ENCODE measurements around the gene TMEM203. TPM values are rescaled to one million over a fixed set of nuclear protein-coding genes. Genes with fewer than 3 reads are reported as not detected.

Gene TMEM203
- total and polyA plus RNA-seq, 2 experiments from 2014 or later = 32.7 to 53.4 TPM

DNA sequence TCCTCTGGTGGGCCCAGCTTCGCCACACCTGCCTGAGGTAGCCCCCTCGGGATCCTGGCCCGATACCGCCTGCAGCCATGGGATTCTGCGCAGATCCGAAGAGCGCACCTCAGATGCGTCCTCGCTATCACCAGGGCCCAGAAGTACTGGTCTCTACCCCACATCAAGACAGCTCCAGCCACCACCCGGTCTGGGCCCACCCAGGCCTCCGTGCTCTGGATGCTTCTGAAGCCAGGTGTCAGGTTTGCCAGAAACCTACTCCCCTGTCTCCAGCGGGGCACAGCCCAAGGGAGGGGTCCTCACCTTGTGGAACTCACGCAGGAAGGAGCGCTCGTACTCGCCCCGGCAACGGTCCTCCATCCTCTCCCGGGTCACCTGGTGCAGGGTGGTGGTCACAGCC lies 19.5 kb downstream of the TMEM203 start:
- H3F3A ChIP-seq (replicated peaks; ENCODE audit: low read depth) = 0 out of 2 replicates have a peak, but pooled peaks cover 4% of the 10 kb centered on the region

More for the DNA sequence above, 19.5 kb downstream of the TMEM203 start:
- Histone ChIP-seq H4K20me1 (replicated peaks; ENCODE audit: insufficient read depth) (0 out of 2 replicates have a peak, but pooled peaks cover 5% of the 10 kb centered on the region), H3K9me2 (ENCODE audit: insufficient read depth) (no peaks in the 10 kb centered on the region), H3K27ac (ENCODE audit: low read depth) (no peak overlapping the region), H3K4me2 (no peak overlapping the region), H3K36me3 (ENCODE audit: insufficient read depth) (no peaks in the 10 kb centered on the region), H2AFZ (no peak overlapping the region), H3K79me2 (replicated peaks; ENCODE audit: insufficient read depth) (peaks cover 25% of the 10 kb centered on the region), H3K4me3 (no peak overlapping the region), H3K27me3 (ENCODE audit: insufficient read depth) (no peaks in the 10 kb centered on the region), H3K4me1 (ENCODE audit: insufficient read depth) (peaks cover 13% of the 10 kb centered on the region)
- TF ChIP-seq NANOG (IDR thresholded peaks at IDR 0.05; ENCODE audit: borderline replicate concordance) (no peak), EZH2 (IDR thresholded peaks at IDR 0.05; ENCODE audit: low read depth, unreplicated experiment) (no peak), POLR2AphosphoS5 (IDR thresholded peaks at IDR 0.05; ENCODE audit: low read depth) (no peak), CREB1 (CRISPR knock-in tag; IDR thresholded peaks at IDR 0.05; ENCODE audit: low read depth) (no peak), STAT1 (IDR thresholded peaks at IDR 0.05; ENCODE audit: unreplicated experiment) (no peak), JUNB (IDR thresholded peaks at IDR 0.05; ENCODE audit: unreplicated experiment) (no peak), ZNF114 (CRISPR knock-in tag; IDR thresholded peaks at IDR 0.05) (no peak), ZNF331 (CRISPR knock-in tag; IDR thresholded peaks at IDR 0.05; ENCODE audit: low read depth) (no peak), EZH2phosphoT487 (IDR thresholded peaks at IDR 0.05; ENCODE audit: unreplicated experiment) (no peak)
- TF ChIP-seq, protein P1, sequence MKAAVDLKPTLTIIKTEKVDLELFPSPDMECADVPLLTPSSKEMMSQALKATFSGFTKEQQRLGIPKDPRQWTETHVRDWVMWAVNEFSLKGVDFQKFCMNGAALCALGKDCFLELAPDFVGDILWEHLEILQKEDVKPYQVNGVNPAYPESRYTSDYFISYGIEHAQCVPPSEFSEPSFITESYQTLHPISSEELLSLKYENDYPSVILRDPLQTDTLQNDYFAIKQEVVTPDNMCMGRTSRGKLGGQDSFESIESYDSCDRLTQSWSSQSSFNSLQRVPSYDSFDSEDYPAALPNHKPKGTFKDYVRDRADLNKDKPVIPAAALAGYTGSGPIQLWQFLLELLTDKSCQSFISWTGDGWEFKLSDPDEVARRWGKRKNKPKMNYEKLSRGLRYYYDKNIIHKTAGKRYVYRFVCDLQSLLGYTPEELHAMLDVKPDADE (IDR thresholded peaks at IDR 0.05) = no peak
- TF ChIP-seq, protein P2, sequence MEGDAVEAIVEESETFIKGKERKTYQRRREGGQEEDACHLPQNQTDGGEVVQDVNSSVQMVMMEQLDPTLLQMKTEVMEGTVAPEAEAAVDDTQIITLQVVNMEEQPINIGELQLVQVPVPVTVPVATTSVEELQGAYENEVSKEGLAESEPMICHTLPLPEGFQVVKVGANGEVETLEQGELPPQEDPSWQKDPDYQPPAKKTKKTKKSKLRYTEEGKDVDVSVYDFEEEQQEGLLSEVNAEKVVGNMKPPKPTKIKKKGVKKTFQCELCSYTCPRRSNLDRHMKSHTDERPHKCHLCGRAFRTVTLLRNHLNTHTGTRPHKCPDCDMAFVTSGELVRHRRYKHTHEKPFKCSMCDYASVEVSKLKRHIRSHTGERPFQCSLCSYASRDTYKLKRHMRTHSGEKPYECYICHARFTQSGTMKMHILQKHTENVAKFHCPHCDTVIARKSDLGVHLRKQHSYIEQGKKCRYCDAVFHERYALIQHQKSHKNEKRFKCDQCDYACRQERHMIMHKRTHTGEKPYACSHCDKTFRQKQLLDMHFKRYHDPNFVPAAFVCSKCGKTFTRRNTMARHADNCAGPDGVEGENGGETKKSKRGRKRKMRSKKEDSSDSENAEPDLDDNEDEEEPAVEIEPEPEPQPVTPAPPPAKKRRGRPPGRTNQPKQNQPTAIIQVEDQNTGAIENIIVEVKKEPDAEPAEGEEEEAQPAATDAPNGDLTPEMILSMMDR (conservative IDR thresholded peaks at IDR 0.05; ENCODE audit: low read depth in 2 of 2) = no peak
- TF ChIP-seq, protein P3, sequence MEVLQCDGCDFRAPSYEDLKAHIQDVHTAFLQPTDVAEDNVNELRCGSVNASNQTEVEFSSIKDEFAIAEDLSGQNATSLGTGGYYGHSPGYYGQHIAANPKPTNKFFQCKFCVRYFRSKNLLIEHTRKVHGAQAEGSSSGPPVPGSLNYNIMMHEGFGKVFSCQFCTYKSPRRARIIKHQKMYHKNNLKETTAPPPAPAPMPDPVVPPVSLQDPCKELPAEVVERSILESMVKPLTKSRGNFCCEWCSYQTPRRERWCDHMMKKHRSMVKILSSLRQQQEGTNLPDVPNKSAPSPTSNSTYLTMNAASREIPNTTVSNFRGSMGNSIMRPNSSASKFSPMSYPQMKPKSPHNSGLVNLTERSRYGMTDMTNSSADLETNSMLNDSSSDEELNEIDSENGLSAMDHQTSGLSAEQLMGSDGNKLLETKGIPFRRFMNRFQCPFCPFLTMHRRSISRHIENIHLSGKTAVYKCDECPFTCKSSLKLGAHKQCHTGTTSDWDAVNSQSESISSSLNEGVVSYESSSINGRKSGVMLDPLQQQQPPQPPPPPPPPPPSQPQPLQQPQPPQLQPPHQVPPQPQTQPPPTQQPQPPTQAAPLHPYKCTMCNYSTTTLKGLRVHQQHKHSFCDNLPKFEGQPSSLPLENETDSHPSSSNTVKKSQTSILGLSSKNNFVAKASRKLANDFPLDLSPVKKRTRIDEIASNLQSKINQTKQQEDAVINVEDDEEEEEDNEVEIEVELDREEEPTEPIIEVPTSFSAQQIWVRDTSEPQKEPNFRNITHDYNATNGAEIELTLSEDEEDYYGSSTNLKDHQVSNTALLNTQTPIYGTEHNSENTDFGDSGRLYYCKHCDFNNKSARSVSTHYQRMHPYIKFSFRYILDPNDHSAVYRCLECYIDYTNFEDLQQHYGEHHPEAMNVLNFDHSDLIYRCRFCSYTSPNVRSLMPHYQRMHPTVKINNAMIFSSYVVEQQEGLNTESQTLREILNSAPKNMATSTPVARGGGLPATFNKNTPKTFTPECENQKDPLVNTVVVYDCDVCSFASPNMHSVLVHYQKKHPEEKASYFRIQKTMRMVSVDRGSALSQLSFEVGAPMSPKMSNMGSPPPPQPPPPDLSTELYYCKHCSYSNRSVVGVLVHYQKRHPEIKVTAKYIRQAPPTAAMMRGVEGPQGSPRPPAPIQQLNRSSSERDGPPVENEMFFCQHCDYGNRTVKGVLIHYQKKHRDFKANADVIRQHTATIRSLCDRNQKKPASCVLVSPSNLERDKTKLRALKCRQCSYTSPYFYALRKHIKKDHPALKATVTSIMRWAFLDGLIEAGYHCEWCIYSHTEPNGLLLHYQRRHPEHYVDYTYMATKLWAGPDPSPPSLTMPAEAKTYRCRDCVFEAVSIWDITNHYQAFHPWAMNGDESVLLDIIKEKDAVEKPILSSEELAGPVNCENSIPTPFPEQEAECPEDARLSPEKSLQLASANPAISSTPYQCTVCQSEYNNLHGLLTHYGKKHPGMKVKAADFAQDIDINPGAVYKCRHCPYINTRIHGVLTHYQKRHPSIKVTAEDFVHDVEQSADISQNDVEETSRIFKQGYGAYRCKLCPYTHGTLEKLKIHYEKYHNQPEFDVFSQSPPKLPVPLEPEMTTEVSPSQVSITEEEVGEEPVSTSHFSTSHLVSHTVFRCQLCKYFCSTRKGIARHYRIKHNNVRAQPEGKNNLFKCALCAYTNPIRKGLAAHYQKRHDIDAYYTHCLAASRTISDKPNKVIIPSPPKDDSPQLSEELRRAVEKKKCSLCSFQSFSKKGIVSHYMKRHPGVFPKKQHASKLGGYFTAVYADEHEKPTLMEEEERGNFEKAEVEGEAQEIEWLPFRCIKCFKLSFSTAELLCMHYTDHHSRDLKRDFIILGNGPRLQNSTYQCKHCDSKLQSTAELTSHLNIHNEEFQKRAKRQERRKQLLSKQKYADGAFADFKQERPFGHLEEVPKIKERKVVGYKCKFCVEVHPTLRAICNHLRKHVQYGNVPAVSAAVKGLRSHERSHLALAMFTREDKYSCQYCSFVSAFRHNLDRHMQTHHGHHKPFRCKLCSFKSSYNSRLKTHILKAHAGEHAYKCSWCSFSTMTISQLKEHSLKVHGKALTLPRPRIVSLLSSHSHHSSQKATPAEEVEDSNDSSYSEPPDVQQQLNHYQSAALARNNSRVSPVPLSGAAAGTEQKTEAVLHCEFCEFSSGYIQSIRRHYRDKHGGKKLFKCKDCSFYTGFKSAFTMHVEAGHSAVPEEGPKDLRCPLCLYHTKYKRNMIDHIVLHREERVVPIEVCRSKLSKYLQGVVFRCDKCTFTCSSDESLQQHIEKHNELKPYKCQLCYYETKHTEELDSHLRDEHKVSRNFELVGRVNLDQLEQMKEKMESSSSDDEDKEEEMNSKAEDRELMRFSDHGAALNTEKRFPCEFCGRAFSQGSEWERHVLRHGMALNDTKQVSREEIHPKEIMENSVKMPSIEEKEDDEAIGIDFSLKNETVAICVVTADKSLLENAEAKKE (CRISPR knock-in tag; IDR thresholded peaks at IDR 0.05) = no peak
- TF ChIP-seq, protein P4, sequence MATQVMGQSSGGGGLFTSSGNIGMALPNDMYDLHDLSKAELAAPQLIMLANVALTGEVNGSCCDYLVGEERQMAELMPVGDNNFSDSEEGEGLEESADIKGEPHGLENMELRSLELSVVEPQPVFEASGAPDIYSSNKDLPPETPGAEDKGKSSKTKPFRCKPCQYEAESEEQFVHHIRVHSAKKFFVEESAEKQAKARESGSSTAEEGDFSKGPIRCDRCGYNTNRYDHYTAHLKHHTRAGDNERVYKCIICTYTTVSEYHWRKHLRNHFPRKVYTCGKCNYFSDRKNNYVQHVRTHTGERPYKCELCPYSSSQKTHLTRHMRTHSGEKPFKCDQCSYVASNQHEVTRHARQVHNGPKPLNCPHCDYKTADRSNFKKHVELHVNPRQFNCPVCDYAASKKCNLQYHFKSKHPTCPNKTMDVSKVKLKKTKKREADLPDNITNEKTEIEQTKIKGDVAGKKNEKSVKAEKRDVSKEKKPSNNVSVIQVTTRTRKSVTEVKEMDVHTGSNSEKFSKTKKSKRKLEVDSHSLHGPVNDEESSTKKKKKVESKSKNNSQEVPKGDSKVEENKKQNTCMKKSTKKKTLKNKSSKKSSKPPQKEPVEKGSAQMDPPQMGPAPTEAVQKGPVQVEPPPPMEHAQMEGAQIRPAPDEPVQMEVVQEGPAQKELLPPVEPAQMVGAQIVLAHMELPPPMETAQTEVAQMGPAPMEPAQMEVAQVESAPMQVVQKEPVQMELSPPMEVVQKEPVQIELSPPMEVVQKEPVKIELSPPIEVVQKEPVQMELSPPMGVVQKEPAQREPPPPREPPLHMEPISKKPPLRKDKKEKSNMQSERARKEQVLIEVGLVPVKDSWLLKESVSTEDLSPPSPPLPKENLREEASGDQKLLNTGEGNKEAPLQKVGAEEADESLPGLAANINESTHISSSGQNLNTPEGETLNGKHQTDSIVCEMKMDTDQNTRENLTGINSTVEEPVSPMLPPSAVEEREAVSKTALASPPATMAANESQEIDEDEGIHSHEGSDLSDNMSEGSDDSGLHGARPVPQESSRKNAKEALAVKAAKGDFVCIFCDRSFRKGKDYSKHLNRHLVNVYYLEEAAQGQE (IDR thresholded peaks at IDR 0.05; ENCODE audit: unreplicated experiment) = no peak
- Mint-ChIP-seq H3K27me3 (ENCODE audit: insufficient read depth, low read depth, poor library complexity) (peaks cover 13% of the 10 kb centered on the region), H3K27ac (no peak overlapping the region), H3K36me3 (ENCODE audit: low read depth) (peaks cover 26% of the 10 kb centered on the region), H3K4me1 (peaks cover 9% of the 10 kb centered on the region), H3K9me3 (no peaks in the 10 kb centered on the region), H3K4me3 (no peak overlapping the region; the same call in 2 of the 3 replicates)
- no peak for ATAC-seq
- DNase-seq (ENCODE audit: low spot score) = no peak
